Measurements from ENCODE around the gene NUP205.
A peak's percentile ranks its signal among the peaks of the same experiment; 100 is the strongest.

NUP205 gene

DNA sequence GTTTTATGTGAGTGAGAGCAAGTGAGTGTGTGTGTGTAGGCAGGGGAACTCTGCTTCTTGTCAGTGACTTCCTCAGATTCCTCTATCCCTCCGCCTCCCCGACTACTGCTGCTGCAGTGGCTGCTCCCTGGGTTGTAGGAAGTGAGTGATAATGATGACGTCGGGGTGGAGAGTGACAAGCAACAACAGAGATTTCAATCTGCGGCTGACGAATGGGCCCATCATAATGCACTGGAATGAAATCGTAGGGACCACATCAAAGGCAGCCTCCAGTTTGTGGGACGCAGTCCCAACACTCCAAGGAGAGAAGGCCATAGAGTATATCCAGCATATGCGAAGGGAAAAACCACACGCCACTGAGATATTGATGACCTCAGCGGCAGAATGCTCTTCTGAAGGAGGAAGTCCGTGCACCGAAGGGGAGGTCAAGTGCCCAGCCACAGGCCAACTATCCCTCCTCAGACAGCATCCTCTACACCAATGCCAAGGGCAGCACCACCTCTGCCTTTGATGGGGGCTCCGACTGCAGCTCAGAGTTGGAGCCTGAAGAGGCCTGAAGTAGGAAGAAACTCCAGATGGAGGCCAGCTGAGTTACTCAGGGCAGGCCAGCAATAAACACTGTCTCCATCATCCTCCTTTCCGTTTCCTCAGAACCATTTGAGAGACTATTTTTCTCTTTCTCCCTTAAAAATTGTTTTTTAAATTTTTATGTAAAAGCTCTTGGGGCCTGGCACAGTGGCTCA lies 93.3 kb downstream of the NUP205 start:
- Histone ChIP-seq H2AK5ac (ENCODE audit: low read depth, low read length) (no peak overlapping the region), H4K91ac (ENCODE audit: low read depth, low read length, poor library complexity) (no peak overlapping the region), H3K27ac (replicated peaks; ENCODE audit: low read length) (peak overlapping the region; percentile 9), H2BK5ac (ENCODE audit: low read length) (no peak overlapping the region), H2BK15ac (ENCODE audit: low read length) (no peak overlapping the region), H2AFZ (ENCODE audit: low read length) (no peak overlapping the region), H3K4ac (ENCODE audit: low read length) (no peak overlapping the region), H2BK120ac (ENCODE audit: low read depth, low read length) (no peak overlapping the region), H3K18ac (ENCODE audit: low read length) (no peak overlapping the region), H3K23ac (ENCODE audit: low read depth, low read length, poor library complexity) (no peak overlapping the region), H3K14ac (ENCODE audit: low read length) (no peak overlapping the region), H3K9ac (ENCODE audit: low read depth, low read length, poor library complexity) (no peak overlapping the region), H3K4me3 (ENCODE audit: low read length in 2 of 2) (no peak overlapping the region), H3K36me3 (replicated peaks in 1 of 2; ENCODE audit: control insufficient read depth in 2 of 2, insufficient read depth in 2 of 2, low read length in 2 of 2) (peaks cover 10 to 43% of the 10 kb centered on the region in 2 donors), H3K79me1 (ENCODE audit: low read depth, low read length) (no peaks in the 10 kb centered on the region), H3K9me3 (replicated peaks in 1 of 2; ENCODE audit: control insufficient read depth in 2 of 2, insufficient read depth in 1 of 2, low read depth in 1 of 2, low read length in 2 of 2) (no peaks in the 10 kb centered on the region), H3K4me2 (ENCODE audit: insufficient read depth, low read length, poor library complexity, severe bottlenecking) (no peak overlapping the region), H4K8ac (ENCODE audit: low read depth, low read length) (no peak overlapping the region), H2BK12ac (ENCODE audit: low read length) (no peak overlapping the region), H3K27me3 (ENCODE audit: control insufficient read depth in 3 of 3, insufficient read depth in 3 of 3, low read depth in 1 of 3, low read length in 3 of 3) (no peaks in the 10 kb centered on the region), H3K4me1 (ENCODE audit: control insufficient read depth in 2 of 2, insufficient read depth in 1 of 2, low read depth in 1 of 2, low read length in 2 of 2) (peaks cover 8 to 18% of the 10 kb centered on the region in 2 donors)
- no CpG with 5 or more reads among the region's 15 CpGs for WGBS, 2 donors (ENCODE audit: extremely low coverage in 2 of 2, insufficient read length in 2 of 2, insufficient replicate concordance in 1 of 2)
- no peak for DNase-seq (ENCODE audit: low spot score)

DNA sequence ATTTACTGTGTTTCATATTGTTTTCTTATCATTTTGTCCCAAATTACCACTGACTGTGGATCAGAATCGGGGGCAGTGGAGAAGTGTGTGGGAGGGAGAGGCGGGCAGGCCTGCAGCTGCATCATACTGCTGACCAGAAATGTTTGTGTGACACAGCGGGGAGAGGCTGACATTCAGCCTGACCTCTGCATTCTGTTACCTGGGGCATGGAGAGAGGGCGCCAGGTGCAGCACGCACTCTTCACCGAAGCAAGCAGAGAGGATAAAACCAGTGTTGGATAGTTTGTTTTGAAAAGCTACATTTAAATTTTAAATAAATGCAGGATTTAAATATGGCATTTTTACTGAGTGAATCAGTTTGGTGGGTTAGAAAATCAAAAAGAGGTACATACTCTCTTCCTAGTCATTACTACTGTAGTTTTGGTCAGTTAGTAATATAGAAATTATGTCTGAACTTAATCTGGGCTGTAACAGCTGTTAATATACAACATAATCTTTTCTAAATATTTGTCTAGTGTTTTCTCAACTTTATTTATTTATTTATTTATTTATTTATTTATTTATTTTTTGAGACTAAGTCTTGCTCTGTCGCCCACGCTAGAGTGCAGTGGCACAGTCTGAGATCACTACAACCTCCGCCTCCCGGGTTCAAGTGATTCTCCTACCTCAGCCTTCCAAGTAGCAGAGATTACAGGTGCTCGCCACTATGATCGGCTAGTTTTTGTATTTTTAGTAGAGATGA lies 95.8 kb downstream of the NUP205 start:
- no peak overlapping the region for H3K4me3 ChIP-seq (ENCODE audit: low read length in 2 of 2)
- H3K9me3 ChIP-seq (replicated peaks in 1 of 2; ENCODE audit: control insufficient read depth in 2 of 2, insufficient read depth in 1 of 2, low read depth in 1 of 2, low read length in 2 of 2) = no peaks in the 10 kb centered on the region
- no peak overlapping the region for H2BK5ac ChIP-seq (ENCODE audit: low read length)
- H2BK12ac ChIP-seq (ENCODE audit: low read length) = no peak overlapping the region
- H4K91ac ChIP-seq (ENCODE audit: low read depth, low read length, poor library complexity) = no peak overlapping the region
- H3K4me1 ChIP-seq (ENCODE audit: control insufficient read depth in 2 of 2, insufficient read depth in 1 of 2, low read depth in 1 of 2, low read length in 2 of 2) = peaks cover 8 to 16% of the 10 kb centered on the region in 2 donors
- H2BK15ac ChIP-seq (ENCODE audit: low read length) = no peak overlapping the region
- no peak overlapping the region for H3K18ac ChIP-seq (ENCODE audit: low read length)
- peaks cover 2 to 18% of the 10 kb centered on the region in 2 donors for H3K36me3 ChIP-seq (replicated peaks in 1 of 2; ENCODE audit: control insufficient read depth in 2 of 2, insufficient read depth in 2 of 2, low read length in 2 of 2)
- H2AFZ ChIP-seq (ENCODE audit: low read length) = peak overlapping the region; percentile 31
- H2AK5ac ChIP-seq (ENCODE audit: low read depth, low read length) = no peak overlapping the region
- no peak overlapping the region for H2BK120ac ChIP-seq (ENCODE audit: low read depth, low read length)
- no peaks in the 10 kb centered on the region for H3K27me3 ChIP-seq (ENCODE audit: control insufficient read depth in 3 of 3, insufficient read depth in 3 of 3, low read depth in 1 of 3, low read length in 3 of 3)
- no peak overlapping the region for H4K8ac ChIP-seq (ENCODE audit: low read depth, low read length)
- H3K4ac ChIP-seq (ENCODE audit: low read length) = no peak overlapping the region
- no peak for DNase-seq (ENCODE audit: low spot score)
- no CpG with 5 or more reads among the region's 12 CpGs for WGBS, 2 donors (ENCODE audit: extremely low coverage in 2 of 2, insufficient read length in 2 of 2, insufficient replicate concordance in 1 of 2)
- H3K14ac ChIP-seq (ENCODE audit: low read length) = no peak overlapping the region
- no peak overlapping the region for H3K23ac ChIP-seq (ENCODE audit: low read depth, low read length, poor library complexity)
- H3K79me1 ChIP-seq (ENCODE audit: low read depth, low read length) = no peaks in the 10 kb centered on the region
- no peak overlapping the region for H3K27ac ChIP-seq (replicated peaks; ENCODE audit: low read length)
- no peak overlapping the region for H3K4me2 ChIP-seq (ENCODE audit: insufficient read depth, low read length, poor library complexity, severe bottlenecking)
- H3K9ac ChIP-seq (ENCODE audit: low read depth, low read length, poor library complexity) = no peak overlapping the region

DNA sequence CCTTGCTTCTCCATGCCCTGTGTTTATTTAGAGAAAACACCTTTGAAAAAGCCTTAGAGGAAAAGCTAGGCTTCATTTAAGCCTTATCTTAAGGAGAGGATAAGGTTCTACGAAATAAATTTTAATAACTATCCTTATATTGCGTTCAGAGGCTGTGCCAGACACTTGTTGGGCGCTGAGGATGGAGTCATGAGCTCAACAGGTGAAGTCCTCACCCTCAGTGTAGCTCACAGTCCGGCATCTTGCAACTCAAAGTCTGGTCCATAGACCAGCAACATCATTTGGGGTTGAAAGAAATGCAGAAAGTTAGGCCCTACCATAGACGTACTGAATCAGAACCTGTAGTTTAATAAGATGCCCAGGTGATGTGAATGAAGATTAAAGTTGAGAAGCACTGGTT lies 100.8 kb downstream of the NUP205 start:
- H3K36me3 ChIP-seq (replicated peaks in 1 of 2; ENCODE audit: control insufficient read depth in 2 of 2, insufficient read depth in 2 of 2, low read length in 2 of 2) = no peaks in the 10 kb centered on the region
- no peak overlapping the region for H3K9ac ChIP-seq (ENCODE audit: low read depth, low read length, poor library complexity)
- H3K23ac ChIP-seq (ENCODE audit: low read depth, low read length, poor library complexity) = no peak overlapping the region
- peaks cover 6 to 11% of the 10 kb centered on the region in 2 donors for H3K4me1 ChIP-seq (ENCODE audit: control insufficient read depth in 2 of 2, insufficient read depth in 1 of 2, low read depth in 1 of 2, low read length in 2 of 2)
- no peak overlapping the region for H2BK5ac ChIP-seq (ENCODE audit: low read length)
- peaks cover 5% of the 10 kb centered on the region for H3K79me1 ChIP-seq (ENCODE audit: low read depth, low read length)
- no peak for DNase-seq (ENCODE audit: low spot score)
- H3K4me3 ChIP-seq (ENCODE audit: low read length in 2 of 2) = no peak overlapping the region
- no peak overlapping the region for H3K14ac ChIP-seq (ENCODE audit: low read length)
- peak overlapping the region; percentile 79 for H2AFZ ChIP-seq (ENCODE audit: low read length)
- no peak overlapping the region for H3K27ac ChIP-seq (replicated peaks; ENCODE audit: low read length)
- WGBS, 2 donors (ENCODE audit: extremely low coverage in 2 of 2, insufficient read length in 2 of 2, insufficient replicate concordance in 1 of 2) = no CpG with 5 or more reads among the region's 5 CpGs
- no peak overlapping the region for H2BK12ac ChIP-seq (ENCODE audit: low read length)
- no peak overlapping the region for H4K8ac ChIP-seq (ENCODE audit: low read depth, low read length)
- H3K9me3 ChIP-seq (replicated peaks in 1 of 2; ENCODE audit: control insufficient read depth in 2 of 2, insufficient read depth in 1 of 2, low read depth in 1 of 2, low read length in 2 of 2) = no peaks in the 10 kb centered on the region
- H2BK15ac ChIP-seq (ENCODE audit: low read length) = no peak overlapping the region
- H3K27me3 ChIP-seq (ENCODE audit: control insufficient read depth in 3 of 3, insufficient read depth in 3 of 3, low read depth in 1 of 3, low read length in 3 of 3) = no peaks in the 10 kb centered on the region
- no peak overlapping the region for H3K18ac ChIP-seq (ENCODE audit: low read length)
- no peak overlapping the region for H2AK5ac ChIP-seq (ENCODE audit: low read depth, low read length)
- no peak overlapping the region for H3K4ac ChIP-seq (ENCODE audit: low read length)
- no peak overlapping the region for H2BK120ac ChIP-seq (ENCODE audit: low read depth, low read length)
- H3K4me2 ChIP-seq (ENCODE audit: insufficient read depth, low read length, poor library complexity, severe bottlenecking) = no peak overlapping the region
- no peak overlapping the region for H4K91ac ChIP-seq (ENCODE audit: low read depth, low read length, poor library complexity)

DNA sequence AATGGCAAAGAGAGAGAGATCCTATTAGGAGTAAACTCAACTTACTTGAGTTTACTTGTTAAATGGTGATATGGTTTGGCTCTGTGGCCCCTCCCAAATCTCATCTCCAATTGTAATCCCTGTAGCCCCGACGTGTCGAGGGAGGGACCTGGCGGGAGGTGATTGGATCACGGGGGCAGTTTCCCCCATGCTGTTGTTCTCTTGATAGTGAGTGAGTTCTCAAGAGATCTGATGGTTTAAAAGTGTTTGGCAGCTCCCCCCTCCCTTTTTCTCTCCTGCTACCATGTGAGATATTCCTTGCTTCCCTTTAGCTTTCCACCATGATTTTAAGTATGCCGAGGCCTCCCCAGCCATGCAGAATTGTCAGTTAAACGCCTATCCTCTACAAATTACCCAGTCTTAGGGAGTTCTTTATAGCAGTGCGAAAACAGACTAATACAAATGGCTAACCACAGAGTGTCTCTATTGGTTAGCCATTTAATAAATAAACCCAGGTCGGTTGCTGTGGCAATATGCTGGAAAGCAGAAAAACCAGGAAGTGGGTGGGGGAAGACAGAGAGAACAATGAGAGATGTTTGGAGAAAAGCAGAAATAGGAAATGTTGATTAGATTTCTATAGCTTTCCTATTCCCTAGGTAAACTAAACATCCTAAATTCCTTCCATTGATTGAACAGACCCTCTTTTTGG lies 101.6 kb downstream of the NUP205 start:
- no peak overlapping the region for H3K23ac ChIP-seq (ENCODE audit: low read depth, low read length, poor library complexity)
- no peak for DNase-seq (ENCODE audit: low spot score)
- no CpG with 5 or more reads among the region's 9 CpGs for WGBS, 2 donors (ENCODE audit: extremely low coverage in 2 of 2, insufficient read length in 2 of 2, insufficient replicate concordance in 1 of 2)

More for the DNA sequence above, 101.6 kb downstream of the NUP205 start:
- Histone ChIP-seq H3K4ac (ENCODE audit: low read length) (no peak overlapping the region), H2BK15ac (ENCODE audit: low read length) (no peak overlapping the region), H3K27ac (replicated peaks; ENCODE audit: low read length) (no peak overlapping the region), H3K4me2 (ENCODE audit: insufficient read depth, low read length, poor library complexity, severe bottlenecking) (no peak overlapping the region), H3K4me3 (ENCODE audit: low read length in 2 of 2) (no peak overlapping the region), H3K18ac (ENCODE audit: low read length) (no peak overlapping the region), H3K9ac (ENCODE audit: low read depth, low read length, poor library complexity) (no peak overlapping the region), H2BK5ac (ENCODE audit: low read length) (no peak overlapping the region), H3K27me3 (ENCODE audit: control insufficient read depth in 3 of 3, insufficient read depth in 3 of 3, low read depth in 1 of 3, low read length in 3 of 3) (no peaks in the 10 kb centered on the region), H3K79me1 (ENCODE audit: low read depth, low read length) (peaks cover 5% of the 10 kb centered on the region), H3K9me3 (replicated peaks in 1 of 2; ENCODE audit: control insufficient read depth in 2 of 2, insufficient read depth in 1 of 2, low read depth in 1 of 2, low read length in 2 of 2) (no peaks in the 10 kb centered on the region), H4K91ac (ENCODE audit: low read depth, low read length, poor library complexity) (no peak overlapping the region), H3K14ac (ENCODE audit: low read length) (no peak overlapping the region), H4K8ac (ENCODE audit: low read depth, low read length) (no peak overlapping the region), H3K36me3 (replicated peaks in 1 of 2; ENCODE audit: control insufficient read depth in 2 of 2, insufficient read depth in 2 of 2, low read length in 2 of 2) (peaks cover 0 to 5% of the 10 kb centered on the region in 2 donors), H2BK120ac (ENCODE audit: low read depth, low read length) (no peak overlapping the region), H3K4me1 (ENCODE audit: control insufficient read depth in 2 of 2, insufficient read depth in 1 of 2, low read depth in 1 of 2, low read length in 2 of 2) (peaks cover 4 to 6% of the 10 kb centered on the region in 2 donors), H2AFZ (ENCODE audit: low read length) (peak overlapping the region; percentile 79), H2BK12ac (ENCODE audit: low read length) (no peak overlapping the region), H2AK5ac (ENCODE audit: low read depth, low read length) (no peak overlapping the region)

All from neuronal stem cell (in vitro differentiated cells).